Measurements from ENCODE around the gene FGF13.

Gene FGF13

GRCh38 chrX:138711399-138712347 is at the start of gene FGF13:
TSS of gene FGF13 (minus strand) at chrX:138711717. CDS start at chrX:138711003, 714 bp downstream.
- DNase-seq, result no peak

DNA sequence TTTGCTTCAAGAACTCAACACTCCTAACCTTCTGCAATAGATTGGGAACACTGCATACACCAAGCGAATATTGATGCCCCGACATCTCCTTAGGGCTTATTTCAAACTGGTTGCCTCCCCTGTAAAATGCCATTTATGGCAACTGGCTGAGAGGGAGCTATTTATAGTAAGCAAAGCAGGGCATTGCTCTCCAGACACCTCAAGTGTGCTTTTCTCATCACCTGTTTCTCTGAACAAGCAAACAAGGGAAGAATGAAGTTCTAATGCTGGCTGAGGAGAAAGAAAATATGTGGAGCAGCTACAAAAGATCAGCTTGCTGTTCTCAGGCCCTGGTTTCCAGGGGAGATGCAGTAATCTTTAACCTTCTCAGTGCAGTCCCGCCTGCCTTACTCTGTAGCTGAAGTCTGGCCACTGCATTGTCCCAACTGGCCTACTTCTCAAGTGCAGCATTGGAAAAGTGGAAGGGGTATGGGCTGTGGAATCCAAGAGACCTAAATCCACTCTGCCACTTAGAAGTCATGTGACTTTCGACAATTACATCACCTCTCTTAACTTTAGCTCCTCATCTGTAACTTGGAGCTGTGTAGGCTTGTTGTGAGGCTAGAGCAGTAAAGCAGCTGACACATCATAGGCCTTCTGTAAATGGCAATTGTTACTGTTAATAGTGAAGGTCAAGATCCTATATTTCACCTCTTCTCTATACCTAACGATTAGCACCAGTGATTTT is 47.9 kb upstream of the FGF13 start:
- no peak for DNase-seq

DNA sequence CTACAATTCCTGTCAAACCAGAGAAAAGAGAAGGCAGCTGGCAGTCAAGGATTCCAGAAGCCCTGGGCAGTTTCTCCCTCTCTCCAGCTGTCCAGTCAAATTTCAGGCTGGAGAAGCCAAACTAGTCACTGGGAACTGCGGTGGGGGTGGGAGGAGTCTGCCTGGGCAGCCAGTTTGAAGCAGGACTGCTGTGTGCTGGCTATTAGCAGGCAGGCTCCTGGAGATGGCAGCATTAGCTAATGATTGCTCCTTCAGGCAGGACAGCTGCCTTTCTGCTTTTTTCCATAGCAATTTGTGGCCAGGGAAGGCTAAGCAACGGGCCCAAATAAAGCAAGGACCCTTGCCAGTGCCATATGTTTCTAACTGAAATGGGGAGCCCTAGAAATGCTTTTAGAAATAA is 44.7 kb upstream of the FGF13 start:
- DNase-seq, result no peak

- no peak for DNase-seq
Observed at GRCh38 chrX:138754861-138755260, 43.3 kb upstream of the FGF13 start.

DNA sequence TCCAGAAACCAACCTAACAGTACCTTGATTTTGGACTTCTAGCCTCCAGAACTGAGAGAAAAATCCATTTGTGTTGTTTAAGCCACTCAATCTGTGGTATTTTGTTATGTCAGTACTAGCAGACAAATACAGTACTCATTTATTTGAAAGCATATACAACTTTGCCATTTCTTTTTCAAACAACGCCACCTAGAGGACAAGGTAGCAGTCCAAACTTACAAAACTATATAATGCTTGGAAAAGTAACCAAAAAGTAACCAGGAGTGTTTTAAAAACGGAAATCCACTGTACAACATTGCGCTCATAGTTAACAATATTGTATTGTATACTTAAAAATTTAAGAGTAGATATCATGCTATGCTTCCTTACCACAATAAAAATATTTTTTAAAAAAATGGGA is 37.0 kb upstream of the FGF13 start:
- no peak for DNase-seq

- no peak for DNase-seq
Observed at GRCh38 chrX:138745196-138745595, 33.7 kb upstream of the FGF13 start.

- no peak for DNase-seq
Observed at GRCh38 chrX:138742217-138742616, 30.7 kb upstream of the FGF13 start.

DNA sequence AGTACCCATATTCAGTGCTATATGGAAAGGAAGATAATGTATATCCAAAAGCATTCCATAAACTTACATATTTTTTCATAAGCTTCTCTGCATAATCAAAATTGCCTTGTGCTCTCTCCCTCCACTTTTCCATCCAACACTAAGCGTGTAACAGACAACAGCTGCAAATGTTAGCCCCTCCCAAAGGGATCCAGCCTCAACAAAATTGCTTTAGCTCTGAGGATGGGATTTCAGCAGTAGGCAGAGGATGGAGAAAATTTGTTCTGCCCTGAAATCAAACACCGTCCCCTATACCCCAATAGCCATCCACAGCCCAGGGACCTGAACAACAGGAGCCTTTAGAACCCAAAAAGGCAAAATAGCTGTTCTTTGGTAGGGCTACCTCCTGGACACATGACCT is 28.8 kb upstream of the FGF13 start:
- DNase-seq, result no peak

GRCh38 chrX:138723301-138723700 is 11.8 kb upstream of the FGF13 start:
- DNase-seq, result no peak

GRCh38 chrX:138719396-138719795 is 7.9 kb upstream of the FGF13 start:
- no peak for DNase-seq

- DNase-seq, result no peak
Observed at GRCh38 chrX:138718941-138719340, 7.4 kb upstream of the FGF13 start.

DNA sequence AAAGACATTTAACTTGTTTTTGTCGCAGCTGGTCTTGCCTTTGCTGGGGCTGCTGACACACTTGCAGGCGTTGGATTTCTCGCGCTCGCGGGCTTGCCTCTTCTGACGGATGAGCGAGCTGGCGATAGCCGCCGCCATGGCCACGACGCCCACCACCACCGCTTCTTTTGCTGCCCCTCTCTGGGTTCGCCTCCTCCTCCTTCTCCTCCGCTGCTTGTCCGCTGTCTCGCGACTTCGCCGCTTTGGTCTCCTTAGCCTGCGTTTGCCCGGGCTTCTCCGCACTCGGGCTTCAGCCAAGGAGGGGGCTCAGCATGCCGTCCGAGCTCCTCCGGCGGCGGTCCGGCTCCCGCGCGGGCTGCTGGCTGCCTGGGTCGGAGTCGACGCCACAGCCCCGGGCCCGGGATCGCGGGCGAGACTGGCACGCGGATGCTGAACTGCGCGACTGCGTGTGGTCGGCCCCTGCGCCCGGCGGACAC is 613 bp downstream of the FGF13 start:
- no peak for DNase-seq

- no peak for DNase-seq
Observed at GRCh38 chrX:138709886-138710791, 1.4 kb downstream of the FGF13 start.

- DNase-seq, result no peak
Observed at GRCh38 chrX:138708268-138708667, 3.2 kb downstream of the FGF13 start.

GRCh38 chrX:138704596-138704995 is 6.9 kb downstream of the FGF13 start:
- no peak for DNase-seq

- no peak for DNase-seq
Observed at GRCh38 chrX:138704101-138704500, 7.4 kb downstream of the FGF13 start.

GRCh38 chrX:138692591-138692990 is 18.9 kb downstream of the FGF13 start:
- DNase-seq, result no peak

DNA sequence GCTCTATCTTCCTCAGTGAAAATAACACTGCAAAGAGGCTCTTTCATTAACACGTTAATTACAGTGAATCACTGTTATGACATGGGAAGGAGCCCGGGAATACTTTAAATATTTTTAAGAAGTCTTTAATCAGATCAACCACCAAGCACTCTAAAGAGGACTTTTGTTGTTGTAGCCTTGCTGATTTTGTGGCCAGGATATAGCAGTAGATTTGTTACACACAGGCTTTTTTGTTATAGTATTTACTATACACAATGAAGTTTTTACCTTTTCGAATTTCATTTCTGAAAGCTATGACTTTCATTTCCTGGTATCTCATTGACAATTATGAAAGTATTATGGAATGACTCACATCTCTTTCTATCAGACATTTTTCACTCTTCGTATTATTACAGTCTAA is 20.3 kb downstream of the FGF13 start:
- no peak for DNase-seq

DNA sequence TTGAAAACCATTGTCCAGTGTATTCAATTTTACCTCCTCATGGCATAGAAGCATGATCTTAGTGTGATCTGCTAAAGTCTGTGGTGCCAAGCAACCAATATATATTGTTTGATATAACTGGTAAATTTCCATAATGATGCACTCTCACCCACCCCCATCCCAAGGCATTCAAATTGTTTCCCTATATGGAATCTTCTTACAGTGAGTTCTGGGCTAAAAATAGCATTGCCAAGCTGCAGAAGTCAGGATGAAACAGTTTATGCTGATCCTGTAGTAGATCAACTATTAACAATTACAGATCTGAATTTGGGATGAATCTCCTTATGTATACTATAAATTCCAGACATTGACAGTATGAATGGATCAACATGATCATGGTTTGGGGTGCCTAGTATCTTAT is 20.9 kb downstream of the FGF13 start:
- no peak for DNase-seq

DNA sequence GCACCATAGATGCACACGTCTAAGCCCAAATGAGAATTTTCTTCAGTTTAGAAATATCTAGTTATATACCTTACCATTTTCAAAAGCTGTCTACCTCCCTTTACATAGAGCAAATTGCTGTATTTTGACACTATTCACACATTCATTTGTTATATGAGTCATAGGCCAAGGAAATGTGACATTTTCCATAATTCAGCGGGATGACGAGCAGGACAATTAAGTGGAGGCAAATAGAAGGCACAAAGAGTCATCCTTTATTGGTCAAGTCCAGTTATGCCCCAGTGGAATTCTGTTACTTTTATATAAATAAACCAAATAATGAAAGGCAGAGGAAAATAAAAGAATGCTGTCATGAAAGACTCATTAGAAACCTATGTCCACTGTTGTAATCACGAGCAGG is 27.9 kb downstream of the FGF13 start:
- DNase-seq, result no peak

DNA sequence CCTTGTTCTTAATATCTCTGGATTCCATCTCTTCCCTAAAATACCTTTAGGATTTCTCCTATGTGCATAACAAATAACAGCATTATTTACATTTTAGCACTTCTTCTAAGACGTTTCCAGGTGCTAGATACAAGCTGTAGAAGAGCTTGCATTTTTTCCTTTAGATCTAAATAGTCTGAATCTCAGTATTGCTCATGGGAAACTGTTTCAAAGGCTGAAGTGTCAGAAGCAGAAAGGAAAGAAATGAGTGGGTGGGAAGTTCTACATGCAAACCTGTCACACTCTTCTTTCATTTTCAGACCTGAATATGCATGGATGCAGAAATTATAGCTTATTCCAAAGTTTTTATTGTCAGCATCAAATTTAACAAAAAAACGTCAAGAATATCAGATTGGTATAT is 41.8 kb downstream of the FGF13 start:
- DNase-seq, result no peak

DNA sequence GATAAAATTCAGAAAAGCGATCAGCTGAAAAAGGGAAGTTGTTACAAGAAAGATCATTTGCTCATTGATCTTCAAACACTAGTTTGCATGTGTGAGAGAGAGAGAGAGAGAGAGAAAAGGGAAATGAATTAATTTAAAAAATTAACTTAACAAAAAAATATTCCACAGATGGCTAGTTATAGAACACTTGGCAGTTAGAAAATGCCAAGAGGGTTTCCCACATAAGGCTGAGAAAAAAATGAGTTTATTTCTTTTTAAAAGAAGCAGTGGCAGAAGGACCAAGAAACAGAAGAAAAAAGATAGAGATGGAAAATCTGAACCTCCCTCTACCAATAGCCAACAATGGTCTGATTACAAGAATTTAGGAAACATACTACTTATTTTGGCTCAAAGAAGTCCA is 47.1 kb downstream of the FGF13 start:
- no peak for DNase-seq

DNA sequence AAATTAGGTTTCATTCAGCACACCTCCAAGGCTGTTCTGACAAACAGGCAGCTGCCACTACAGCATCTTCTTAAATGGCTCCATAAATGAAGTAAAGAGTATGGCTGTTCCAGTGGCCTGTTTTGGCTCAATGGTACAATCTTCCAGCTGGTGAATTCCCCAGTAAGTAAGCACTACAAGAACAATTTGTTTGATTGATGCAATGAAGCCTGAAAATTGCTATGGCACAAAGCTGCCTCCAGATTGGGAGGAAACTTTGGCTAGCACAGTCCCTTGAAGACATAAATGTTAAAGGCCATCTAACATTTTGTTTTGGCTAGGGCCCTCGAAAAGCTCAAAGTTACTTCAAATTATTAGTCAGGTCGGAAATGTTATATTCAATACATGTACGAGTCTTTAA is 47.5 kb downstream of the FGF13 start:
- no peak for DNase-seq

Data from CD4-positive, alpha-beta T cell treated with Interleukin-15 for 1 hour (primary cell).